HG02885 (cell line): Measurements from ENCODE around the gene ASB1.
"Not testable (repeated sequence)": the region's sequence is repeated elsewhere in the genome, so short reads cannot be mapped to it uniquely, and the experiment has no call there.

Experiments used
- ATAC-seq: cut with Tn5 transposase; IDR thresholded peaks from one replicate; pipeline ENCODE4 v1.9.1; 2021; ENCODE audit warnings: mild to moderate bottlenecking; ENCODE audit not compliant: unreplicated experiment, poor library complexity

The ASB1 gene

GRCh38 chr2:238403632-238404405 is 22.9 kb upstream of the ASB1 start:
- no peak for ATAC-seq

- ATAC-seq: no peak
Observed at GRCh38 chr2:238404406-238405216, 22.1 kb upstream of the ASB1 start.

GRCh38 chr2:238405217-238405555 is 21.5 kb upstream of the ASB1 start:
- not testable (repeated sequence) for ATAC-seq

- no peak for ATAC-seq
Observed at GRCh38 chr2:238406221-238406997, 20.3 kb upstream of the ASB1 start.

GRCh38 chr2:238406998-238407285 is 19.8 kb upstream of the ASB1 start:
- no peak for ATAC-seq

GRCh38 chr2:238407566-238407965 is 19.2 kb upstream of the ASB1 start:
- no peak for ATAC-seq

- ATAC-seq: no peak
Observed at GRCh38 chr2:238408615-238409340, 17.9 kb upstream of the ASB1 start.

- ATAC-seq: no peak
Observed at GRCh38 chr2:238409341-238410199, 17.2 kb upstream of the ASB1 start.

- ATAC-seq: no peak
Observed at GRCh38 chr2:238412067-238412767, 14.5 kb upstream of the ASB1 start.

GRCh38 chr2:238413368-238413767 is 13.4 kb upstream of the ASB1 start:
- ATAC-seq: no peak

GRCh38 chr2:238415036-238415764 is 11.5 kb upstream of the ASB1 start:
- no peak for ATAC-seq

GRCh38 chr2:238415893-238416292 is 10.8 kb upstream of the ASB1 start:
- no peak for ATAC-seq

- ATAC-seq: no peak
Observed at GRCh38 chr2:238418196-238418998, 8.3 kb upstream of the ASB1 start.

- no peak for ATAC-seq
Observed at GRCh38 chr2:238418999-238419546, 7.7 kb upstream of the ASB1 start.

- no peak for ATAC-seq
Observed at GRCh38 chr2:238420442-238420841, 6.3 kb upstream of the ASB1 start.

GRCh38 chr2:238420878-238421694 is 5.6 kb upstream of the ASB1 start:
- no peak for ATAC-seq

- no peak for ATAC-seq
Observed at GRCh38 chr2:238421695-238422035, 5.1 kb upstream of the ASB1 start.
